HuH-7 (cell line): Measurements from ENCODE around the gene TMC6.
"Not testable (repeated sequence)": the region's sequence is repeated elsewhere in the genome, so short reads cannot be mapped to it uniquely, and the experiment has no call there.

Source experiments
- DNase-seq: peaks from one replicate; pipeline ENCODE4 v3.0.0; 2011; ENCODE audit warnings: low spot score

Gene TMC6

DNA sequence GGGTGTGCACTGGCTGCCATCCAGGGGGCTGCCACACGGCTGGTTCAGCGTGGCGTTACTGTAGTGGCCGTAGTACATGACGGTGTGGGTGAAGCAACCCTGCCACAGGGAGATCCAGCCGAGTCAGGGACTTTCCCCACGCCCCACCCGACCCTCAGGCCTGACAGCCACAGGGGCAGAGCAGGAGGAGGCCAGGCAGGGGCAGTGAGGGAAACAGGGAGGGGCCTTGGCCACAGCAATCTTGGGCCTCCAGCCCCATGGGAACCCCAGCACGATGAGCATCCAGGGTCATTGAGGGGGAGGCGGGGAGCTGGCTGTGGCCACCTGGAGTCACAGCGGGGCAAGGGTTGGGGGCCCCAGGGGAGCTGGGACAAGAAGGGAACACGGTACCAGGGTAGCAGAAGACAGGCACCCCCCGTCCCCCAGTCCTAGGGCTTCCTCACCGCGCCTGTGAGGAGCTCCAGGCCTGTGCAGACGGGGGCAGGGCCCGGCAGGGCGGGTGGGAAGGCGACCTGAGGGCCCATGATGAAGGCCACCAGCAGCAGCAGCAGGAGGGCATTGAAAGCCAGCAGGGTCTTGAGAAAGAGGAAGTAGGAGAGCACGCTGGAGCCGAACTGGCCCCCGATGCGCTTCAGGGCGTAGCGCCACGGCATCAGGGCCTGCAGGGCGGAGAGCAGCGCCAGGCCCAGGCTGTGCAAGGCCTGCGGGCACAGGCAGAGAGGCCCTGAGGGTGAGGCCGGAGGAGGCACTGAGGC is 4.3 kb downstream of the TMC6 start:
- DNase-seq: no peak

DNA sequence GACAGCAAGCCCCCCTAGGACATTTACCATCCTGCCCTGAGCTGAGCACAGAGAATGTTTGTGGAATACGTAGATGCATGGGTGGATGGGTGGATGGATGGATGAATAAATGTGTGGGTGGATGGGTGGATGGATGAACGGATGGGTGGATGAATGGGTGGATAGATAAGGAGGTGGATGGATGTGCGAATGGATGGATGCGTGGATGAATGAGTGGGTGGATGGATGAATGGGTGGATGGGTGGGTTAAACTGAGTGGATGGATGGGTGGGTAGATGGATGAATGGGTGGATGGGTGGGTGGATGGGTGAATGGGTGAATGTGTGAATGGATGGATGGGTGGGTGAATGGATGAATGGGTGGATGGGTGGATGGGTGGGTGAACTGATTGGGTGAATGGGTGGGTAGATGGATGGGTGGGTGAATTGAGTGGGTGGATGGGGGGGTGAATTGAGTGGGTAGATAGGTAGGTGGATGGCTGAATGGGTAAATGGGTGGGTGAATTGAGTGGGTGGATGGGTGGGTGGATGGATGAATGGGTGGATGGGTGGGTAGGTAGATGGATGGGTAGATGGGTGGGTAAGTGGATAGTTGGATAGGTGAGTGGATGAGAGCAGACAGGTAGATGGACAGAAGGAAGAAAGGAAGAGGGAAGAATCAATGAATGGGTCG is 5.2 kb downstream of the TMC6 start:
- DNase-seq: no peak

DNA sequence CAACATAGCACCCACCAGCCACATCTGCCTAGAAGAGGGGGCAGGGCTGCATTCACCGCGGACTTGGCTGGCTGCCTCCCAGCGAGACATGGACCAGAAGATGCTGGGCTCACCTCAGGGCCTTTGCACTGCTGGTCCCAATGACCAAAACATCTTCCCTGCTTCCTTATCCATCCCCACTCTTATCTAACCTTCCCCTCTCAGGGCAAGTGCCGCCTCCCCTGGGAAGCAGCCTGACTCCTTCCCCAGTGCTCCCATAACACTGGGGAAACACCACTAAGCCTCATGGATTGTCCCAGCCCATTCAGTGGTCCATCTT is 5.7 kb downstream of the TMC6 start:
- DNase-seq: no peak

DNA sequence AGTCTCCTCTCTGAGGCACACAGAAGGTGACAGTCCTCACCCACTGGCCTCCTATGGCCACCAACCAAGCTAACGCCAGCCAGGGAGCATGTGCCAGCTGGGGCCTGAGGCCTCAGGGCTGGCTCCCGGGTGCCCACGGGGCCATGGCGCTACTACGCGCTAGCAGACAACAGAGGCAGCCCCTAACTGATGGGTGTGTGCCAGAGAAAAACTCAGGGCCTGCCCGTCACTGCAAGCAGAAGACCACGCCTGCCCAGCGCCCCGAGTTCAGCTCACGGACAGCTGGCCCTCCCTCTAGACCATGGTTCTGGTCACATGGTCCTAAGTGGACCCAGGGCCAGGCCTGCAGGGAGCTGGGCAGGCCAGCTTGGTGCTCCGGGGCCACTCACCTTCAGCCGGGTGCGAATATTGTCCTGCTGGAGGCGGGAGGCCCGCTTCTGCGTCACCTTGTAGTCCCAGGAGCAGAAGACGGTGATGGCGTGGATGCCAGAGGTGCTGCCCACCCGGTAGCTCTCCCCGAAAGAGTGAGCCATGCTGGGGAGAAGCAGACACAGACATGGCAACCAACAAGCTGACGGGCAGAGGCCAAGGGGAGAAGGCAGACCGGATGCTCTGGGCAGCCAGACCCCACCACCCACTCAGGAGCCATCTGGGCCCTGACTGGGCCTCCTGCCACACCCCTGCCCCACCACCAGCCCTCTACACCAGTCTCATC is 6.2 kb downstream of the TMC6 start:
- no peak for DNase-seq

DNA sequence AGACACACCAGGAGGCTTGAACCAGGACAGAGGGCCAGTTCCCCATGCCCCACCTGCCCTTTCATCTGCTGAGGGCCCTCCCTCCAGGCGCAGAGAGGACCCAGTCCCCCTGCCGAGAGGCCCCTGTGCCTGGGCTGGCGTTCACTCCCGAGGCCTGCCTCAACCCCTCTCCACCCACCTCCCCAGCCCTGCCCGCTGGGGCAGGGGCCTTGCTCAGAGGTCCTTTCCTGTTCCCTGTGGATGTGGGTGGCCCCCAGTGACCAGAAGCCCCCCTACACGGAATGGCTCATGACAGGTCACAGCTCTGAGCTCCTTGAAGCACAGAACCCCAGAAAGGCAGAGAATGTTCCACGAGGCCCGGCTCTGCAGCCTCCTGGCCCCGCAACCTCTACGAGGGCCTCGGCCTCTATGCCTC is 6.7 kb downstream of the TMC6 start:
- DNase-seq: no peak

DNA sequence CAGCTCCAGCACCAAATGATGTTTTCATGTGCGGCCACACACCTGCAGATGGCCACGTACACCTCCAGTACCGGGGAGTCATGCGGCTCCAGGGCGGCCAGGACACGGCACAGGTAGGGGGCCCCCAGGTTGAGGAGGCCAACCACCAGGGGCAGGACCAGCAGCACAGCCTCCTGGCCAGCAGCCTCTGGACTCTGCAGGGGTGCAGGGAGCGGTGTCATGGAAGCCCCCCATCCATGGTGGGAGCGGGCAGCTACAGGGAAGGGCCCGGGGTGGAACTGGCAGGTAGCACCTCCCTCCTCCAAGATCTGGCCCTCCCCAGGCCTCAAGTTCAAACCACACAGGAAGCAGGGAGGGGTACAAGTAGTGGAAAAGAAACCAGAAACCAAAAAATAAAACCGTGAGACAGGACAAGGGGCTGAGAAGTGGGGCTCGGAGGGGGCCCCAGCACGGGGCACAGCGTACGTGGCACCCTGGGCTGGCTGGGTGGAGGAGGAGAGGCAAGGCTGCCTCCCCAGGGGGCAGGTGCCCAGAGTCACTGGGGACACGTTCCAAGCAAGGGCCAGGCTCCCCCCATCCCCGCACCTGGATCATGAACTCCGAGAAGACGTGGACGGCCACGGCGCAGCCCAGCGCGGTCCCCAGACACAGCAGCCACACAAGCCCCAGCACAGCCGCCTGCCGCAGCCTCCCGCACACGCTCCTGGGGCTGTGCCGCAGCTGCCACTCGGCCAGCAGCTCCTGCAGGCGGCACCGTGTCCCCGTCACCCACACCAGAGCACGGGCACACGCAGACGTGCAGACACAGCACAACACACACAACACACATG is 7.4 kb downstream of the TMC6 start:
- DNase-seq: no peak

DNA sequence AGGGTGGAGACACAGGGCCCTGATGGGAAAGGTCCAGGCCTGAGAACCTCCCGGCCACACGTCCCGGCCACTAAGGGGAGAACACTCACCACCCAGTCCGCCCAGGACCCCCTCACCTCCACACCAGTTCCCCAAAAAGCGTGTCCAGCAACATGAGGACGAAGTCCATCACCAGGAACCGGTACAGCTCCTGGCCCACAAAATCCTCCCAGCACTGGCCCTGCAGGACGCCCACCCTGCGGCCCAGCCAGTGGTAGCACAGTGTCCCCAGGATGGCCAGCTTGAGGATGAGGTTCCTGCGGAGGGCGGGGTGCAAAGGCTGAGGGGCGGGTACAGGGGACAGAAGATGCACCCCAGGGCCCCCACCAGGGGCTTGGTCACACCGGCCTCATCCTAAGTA is 8.0 kb downstream of the TMC6 start:
- no peak for DNase-seq

DNA sequence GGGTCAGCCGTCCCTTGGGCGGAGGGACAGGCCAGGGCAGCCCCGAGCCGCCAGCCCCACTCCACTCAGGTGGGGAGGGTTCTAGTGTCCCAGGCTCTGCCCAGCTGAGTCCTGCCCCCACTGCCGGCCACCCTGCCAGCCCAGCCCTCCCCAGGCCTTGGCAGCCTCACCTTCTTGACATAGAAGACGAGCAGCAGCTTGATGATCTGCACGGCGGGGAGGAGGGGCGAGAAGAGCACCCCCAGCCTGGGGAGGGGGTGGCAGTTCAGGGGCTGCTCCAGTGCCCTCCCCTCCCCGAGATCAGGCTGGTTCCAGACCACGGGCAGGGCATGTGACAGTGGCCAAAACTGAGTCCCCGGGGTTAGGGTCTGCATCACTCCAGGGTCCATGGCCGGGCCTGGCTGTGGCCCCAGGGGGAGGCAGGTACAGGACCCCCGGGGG is 9.7 kb downstream of the TMC6 start:
- no peak for DNase-seq

DNA sequence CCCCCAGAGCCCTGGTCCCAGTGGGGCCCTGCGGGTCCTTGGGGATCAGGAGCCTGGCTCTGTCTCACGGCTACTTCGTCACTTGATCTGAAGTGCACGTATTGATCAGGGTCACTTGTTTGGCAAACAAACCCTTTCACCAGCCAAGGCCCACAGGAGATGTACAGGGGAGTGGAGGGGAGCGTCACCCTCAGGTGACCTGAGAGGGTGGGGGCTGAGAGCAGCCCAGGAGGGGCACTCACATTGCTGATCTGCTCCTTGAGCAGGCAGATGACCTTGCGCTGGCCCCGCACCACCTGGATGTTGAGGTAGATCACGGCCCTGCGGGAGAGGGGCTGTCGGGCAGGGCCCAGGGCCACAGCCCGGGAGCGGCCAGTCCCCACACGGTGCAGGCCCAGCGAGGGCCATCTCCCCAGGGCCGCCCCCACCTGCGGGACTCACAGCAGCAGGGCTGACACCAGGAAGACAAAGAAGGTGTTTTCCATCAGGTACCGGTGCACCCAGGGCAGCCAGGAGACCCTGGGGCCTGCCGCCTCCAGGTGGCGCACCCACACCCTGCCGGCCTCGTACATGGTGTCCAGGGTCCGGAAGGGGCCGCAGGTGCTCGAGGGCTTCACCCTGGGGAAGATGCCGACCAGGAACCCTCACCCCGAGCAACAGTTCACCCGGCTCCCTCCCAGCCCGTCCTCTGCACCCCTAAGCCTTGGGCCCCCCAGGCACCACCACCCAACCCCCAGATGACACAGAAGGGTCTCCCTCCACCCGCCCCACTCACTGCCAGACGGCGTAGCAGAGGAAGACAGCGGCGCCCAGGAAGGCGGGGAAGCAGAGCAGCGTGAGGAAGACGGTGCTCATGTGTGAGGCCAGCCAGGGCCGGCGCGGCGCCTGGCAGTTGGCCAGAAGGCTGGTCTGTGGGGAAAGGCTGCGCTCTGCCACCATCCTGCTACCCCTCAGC is 11.3 kb downstream of the TMC6 start:
- DNase-seq: peak; percentile 85

DNA sequence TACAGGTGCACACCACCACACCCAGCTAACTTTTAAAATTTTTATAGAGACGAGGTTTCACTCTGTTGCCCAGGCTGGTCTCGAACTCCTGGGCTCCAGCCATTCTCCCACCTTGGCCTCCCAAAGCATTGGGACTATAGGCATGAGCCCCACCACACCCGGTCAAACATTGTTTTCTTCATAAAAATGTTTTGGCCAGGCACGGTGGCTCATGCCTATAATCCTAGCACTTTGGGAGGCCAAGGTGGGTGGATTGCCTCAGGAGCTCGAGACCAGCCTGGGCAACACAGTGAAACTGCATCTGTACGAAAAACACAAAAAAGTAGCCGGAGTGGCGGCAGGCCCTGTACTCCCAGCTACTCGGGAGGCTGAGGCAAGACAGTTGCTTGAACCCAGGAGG is 12.1 kb downstream of the TMC6 start:
- DNase-seq: no peak

DNA sequence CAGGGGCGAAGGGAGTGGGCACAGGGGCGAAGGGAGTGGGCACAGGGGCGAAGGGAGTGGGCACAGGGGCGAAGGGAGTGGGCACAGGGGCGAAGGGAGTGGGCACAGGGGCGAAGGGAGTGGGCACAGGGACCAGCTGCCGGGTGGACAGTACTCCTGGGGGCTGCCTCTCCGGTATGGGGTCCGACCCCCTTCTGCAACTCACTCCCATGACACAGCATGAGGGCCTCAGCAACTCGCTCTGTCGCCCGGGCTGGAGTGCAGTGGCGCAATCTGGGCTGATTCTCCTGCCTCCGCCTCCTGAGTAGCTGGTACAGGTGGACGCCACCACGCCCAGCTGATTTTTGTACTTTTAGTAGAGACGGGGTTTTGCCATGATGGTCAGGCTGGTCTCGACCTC is 12.8 kb downstream of the TMC6 start:
- not testable (repeated sequence) for DNase-seq

DNA sequence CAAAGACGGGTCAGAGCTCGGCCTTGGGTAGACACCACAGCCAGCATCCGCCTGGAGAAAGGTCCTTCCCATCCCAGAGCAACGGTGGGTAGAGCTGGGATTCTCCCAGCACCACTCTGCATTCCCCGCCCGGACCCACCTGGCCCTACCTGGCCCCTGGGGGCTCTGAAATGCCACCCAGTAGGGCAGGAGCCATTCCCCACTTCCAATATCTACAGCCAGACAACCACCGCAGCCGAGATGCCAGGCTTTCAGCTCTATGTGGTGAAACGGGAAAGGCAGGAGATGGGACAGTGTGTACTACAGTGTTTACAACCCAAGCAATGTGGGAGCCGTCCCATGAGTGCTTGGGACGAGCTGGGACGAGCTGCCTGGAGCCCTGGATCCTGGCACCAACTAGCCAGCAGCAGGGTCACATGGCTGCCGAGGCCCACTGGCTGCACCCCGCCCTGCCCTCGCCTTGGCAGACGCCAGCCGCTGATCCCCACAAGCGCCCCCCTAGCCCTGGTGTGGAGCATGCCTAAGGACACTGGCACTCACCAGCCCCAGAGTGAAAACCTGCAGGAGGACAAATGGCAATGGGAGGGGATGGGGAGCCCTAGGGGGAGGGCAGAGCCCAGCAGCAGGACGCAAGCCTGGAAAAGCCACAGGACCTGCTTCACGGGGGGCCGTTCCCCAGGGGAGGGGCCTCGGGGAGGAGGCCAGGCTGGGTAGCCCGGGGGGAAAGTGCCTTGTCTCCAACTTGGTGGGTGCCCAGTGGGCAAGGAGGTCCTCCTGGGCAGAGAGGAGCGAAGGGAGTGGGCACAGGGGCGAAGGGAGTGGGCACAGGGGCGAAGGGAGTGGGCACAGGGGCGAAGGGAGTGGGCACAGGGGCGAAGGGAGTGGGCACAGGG is 13.5 kb downstream of the TMC6 start:
- DNase-seq: no peak

DNA sequence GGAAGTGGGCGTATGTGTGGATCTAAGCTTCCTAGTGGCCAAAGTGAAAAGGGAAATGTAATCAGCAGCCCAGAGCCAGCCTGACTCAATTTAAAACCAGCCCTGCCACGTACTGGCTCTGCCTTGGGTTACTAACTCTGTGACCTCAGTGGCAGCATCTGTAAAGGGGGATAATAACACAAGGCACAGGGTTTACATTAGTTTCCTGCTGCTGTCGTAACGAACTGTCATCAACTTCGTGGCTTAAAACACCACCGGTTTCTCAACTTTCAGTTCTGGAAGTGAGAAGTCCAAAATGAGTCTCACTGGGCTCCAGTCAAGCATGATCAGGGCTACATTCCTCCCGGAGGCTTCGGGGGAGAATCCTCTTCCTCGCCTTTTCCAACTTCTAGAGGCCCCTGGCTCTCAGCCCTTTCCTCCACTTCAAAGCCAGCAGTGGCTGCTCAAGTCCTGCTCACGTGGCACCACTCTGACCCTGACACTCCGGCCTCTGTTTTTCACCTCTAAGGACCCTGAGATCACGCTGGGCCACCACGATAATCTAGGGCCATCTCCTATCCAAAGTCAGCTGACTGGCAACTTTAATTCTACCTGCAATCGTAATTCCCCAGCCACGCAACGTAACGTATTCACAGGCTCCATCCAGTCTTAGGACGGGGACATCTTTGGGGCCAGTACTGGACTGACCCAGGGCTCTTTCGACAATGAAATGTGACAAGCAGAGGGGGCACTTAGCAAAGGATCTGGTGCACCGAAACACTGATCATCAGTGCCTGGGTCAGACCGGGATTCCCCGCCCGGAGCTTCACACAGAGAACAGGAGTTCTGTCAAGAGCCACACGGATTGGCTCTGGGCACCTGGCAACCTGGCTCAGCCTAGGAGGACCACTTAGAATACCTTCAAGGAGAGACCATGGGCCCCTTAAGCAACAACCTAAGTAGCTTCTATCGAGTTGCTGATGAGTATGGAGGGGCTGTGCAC is 14.5 kb downstream of the TMC6 start:
- DNase-seq: no peak

DNA sequence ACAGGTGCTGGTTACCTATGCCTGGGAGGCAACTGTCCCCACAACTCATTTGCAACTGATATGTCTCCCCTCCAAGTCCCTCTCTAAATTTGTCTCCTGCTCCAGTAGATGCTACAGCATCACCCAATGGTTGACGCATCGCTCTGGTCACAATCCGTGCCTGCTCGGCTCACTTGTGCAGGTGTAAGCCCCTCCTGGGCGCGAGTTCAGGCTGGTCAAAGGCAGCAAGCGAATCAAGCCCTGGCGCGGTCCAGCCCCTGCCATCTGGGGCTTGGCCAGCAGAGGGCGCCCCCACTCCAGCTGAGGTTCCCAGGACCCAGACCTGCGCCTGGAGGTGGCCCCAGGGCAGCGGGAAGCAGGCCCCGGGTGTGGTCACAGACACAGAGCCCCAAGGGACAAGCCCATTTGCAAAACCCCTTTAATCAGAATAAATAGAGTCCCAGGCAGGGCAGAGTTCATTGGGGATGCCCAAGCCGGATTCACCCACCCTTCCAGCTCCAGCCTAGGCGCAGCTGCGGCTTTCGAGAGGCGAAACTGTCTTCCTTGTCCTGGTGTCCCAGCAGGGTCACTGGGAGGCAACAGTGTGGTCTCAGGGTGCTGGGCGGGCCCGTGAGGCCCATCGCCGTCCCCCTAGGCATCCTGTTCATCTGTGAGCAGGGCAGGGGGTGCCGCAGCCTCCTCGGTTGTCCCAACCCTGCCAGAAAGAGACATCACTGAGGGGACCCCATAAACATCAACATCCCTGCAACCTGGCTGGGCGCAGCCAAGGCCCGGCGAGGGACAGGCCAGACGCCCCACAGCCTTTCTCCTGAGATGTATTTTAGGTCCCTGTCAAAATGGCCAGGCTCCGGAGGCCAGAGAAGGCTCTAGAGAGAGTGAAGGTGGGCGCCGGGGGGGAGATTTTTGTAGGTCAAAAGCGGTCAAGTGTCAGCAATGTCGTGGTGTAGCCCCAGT is 15.8 kb downstream of the TMC6 start:
- peak; percentile 98 for DNase-seq

DNA sequence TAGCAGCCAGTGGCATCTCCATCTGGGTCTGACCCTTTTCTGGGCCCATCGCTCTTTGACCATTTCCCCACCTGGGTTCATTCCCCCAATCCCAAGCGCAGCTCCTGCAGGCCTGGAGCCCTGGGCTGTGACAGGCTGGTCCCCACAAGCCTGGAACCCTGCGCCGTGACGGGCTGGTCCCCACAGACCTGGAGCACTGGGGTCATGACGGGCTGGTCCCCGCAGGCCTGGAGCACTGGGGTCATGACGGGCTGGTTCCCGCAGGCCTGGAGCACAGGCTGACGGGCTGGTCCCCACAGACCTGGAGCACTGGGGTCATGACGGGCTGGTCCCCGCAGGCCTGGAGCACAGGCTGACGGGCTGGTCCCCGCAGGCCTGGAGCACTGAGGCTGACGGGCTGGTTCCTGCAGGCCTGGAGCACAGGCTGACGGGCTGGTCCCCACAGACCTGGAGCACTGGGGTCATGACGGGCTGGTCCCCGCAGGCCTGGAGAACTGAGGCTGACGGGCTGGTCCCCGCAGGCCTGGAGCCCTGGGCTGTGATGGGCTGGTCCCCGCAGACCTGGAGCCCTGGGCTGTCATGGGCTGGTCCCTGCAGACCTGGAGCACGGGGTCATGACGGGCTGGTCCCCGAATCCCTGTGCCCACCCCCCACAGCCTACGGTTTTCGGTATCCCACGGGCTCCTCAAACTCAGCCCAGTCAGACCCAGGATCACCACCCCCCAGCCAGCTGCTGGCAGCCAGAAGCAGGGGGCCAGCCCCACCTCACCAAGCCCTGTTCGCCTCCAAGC is 16.6 kb downstream of the TMC6 start:
- no peak for DNase-seq

DNA sequence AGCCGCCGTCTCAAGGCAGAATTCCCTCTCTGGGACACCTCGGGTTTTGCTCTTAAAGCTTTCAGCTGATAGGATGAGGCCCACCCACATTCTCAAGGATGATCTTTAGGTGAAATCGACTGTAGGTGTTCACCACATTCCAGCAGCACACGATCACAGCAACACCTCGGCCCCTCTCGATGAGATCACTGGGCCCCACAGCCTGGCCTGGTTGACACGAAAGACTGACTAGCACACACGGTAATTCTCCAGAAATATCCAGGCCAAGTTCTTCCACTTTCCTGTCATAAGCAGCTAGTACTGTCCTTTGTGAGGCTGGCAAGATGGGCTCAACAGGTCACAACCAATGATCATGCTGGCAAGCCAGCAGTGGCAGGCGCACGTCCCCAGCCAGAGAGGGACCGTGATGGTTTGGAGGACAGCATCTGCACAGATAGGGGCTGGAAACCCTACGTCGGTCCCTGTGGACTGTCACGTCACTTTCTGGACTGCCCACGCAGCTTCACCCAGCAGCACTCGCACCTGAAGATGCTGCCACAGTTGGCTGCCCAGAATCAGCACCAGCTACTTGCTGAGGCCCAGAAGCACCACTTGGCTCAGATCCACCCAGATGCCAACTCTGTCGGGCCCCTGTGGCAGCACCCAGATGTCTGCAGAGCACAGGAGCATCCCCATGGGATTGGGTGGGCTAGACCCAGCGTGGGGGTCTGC is 17.4 kb downstream of the TMC6 start:
- DNase-seq: no peak
